IPS-18a (cell line): ENCODE data around the gene ZNF827.

Experiments used
- H3K27ac ChIP-seq: one replicate; pipeline ENCODE4 v1.5.1; 2013; ENCODE audit warnings: low read length
- H3K27me3 ChIP-seq: one replicate; pipeline ENCODE4 v1.6.1; 2013; ENCODE audit warnings: mild to moderate bottlenecking, low read length; ENCODE audit not compliant: control insufficient read depth, insufficient read depth
- H3K36me3 ChIP-seq: one replicate; pipeline ENCODE4 v1.6.1; 2013; ENCODE audit warnings: low read depth, low read length; ENCODE audit not compliant: control insufficient read depth
- H3K4me1 ChIP-seq: one replicate; pipeline ENCODE4 v1.6.1; 2013; ENCODE audit warnings: low read depth, low read length; ENCODE audit not compliant: control insufficient read depth
- H3K4me3 ChIP-seq: one replicate; pipeline ENCODE4 v1.5.1; 2013; ENCODE audit warnings: low read length
- H3K9ac ChIP-seq: one replicate; pipeline ENCODE4 v1.6.1; 2013; ENCODE audit warnings: mild to moderate bottlenecking, low read length, moderate library complexity
- H3K9me3 ChIP-seq: one replicate; pipeline ENCODE4 v1.6.1; 2013; ENCODE audit warnings: low read depth, low read length; ENCODE audit not compliant: control insufficient read depth

Gene ZNF827

DNA sequence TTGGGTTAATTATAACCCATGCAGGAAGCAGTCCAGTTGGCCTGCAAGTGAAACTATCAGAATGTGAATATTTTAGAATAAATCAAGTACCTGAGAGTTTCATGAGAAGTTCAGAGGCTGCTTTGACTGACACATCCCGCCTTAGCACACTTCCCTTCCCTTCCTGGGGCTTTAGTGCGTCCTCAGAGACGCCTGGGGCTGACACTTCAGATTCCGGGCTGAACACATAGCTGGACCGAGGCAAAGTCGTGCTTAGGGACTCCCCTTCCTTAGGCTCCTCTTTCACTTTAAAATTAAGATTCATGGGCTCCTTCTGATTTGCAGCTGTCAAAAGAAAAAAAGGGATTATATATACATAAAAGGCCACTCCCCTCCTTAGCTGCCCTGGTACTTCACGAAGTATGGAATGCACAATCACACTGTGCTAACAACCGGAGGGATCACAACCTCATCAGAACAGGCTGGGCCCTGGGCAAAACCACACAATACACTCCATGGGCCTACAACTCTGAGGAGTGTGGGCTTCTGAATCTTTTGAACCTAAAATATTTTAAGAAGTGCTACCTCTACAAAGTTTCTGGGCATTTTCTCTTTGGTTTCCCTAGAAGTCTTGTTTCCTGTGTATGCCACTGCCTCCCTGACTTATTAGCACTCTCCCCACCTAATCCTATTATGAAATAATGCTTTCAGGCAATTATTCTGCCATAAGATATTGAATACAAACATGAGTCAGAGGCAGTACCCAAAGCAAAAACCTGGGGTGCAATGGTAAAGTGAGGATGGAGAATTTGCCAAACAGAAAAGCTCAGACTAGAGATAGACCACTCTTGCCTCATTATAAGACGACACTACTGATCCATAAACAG is 68.2 kb downstream of the ZNF827 start:
- H3K4me1 ChIP-seq: peaks cover 3% of the 10 kb centered on the region
- peaks cover 7% of the 10 kb centered on the region for H3K36me3 ChIP-seq
- no peaks in the 10 kb centered on the region for H3K9me3 ChIP-seq
- no peak overlapping the region for H3K9ac ChIP-seq
- H3K27me3 ChIP-seq: no peaks in the 10 kb centered on the region
- no peak overlapping the region for H3K27ac ChIP-seq
- no peak overlapping the region for H3K4me3 ChIP-seq

GRCh38 chr4:145868637-145869409 is 69.8 kb downstream of the ZNF827 start:
- peaks cover 5% of the 10 kb centered on the region for H3K4me1 ChIP-seq
- peaks cover 7% of the 10 kb centered on the region for H3K36me3 ChIP-seq
- H3K9me3 ChIP-seq: no peaks in the 10 kb centered on the region
- H3K4me3 ChIP-seq: no peak overlapping the region
- no peak overlapping the region for H3K9ac ChIP-seq
- H3K27ac ChIP-seq: no peak overlapping the region
- H3K27me3 ChIP-seq: no peaks in the 10 kb centered on the region

- Histone ChIP-seq H3K9ac (no peak overlapping the region), H3K36me3 (peaks cover 7% of the 10 kb centered on the region), H3K4me1 (peaks cover 5% of the 10 kb centered on the region)
These were observed 71.2 kb downstream of the ZNF827 start for GRCh38 chr4:145867406-145867805.

GRCh38 chr4:145866991-145867390 is 71.6 kb downstream of the ZNF827 start:
- Histone ChIP-seq H3K9ac (no peak overlapping the region), H3K4me1 (peaks cover 9% of the 10 kb centered on the region), H3K27ac (no peak overlapping the region), H3K27me3 (no peaks in the 10 kb centered on the region), H3K4me3 (no peak overlapping the region), H3K9me3 (no peaks in the 10 kb centered on the region), H3K36me3 (peaks cover 7% of the 10 kb centered on the region)

More at GRCh38 chr4:145867406-145867805, 71.2 kb downstream of the ZNF827 start:
- no peaks in the 10 kb centered on the region for H3K9me3 ChIP-seq
- H3K4me3 ChIP-seq: no peak overlapping the region
- no peaks in the 10 kb centered on the region for H3K27me3 ChIP-seq
- H3K27ac ChIP-seq: no peak overlapping the region

GRCh38 chr4:145865274-145865941 is 73.2 kb downstream of the ZNF827 start:
- H3K4me1 ChIP-seq: peaks cover 13% of the 10 kb centered on the region
- H3K27ac ChIP-seq: no peak overlapping the region
- peaks cover 7% of the 10 kb centered on the region for H3K36me3 ChIP-seq
- no peaks in the 10 kb centered on the region for H3K9me3 ChIP-seq
- no peaks in the 10 kb centered on the region for H3K27me3 ChIP-seq
- H3K4me3 ChIP-seq: no peak overlapping the region
- no peak overlapping the region for H3K9ac ChIP-seq

GRCh38 chr4:145863191-145863590 is 75.4 kb downstream of the ZNF827 start:
- Histone ChIP-seq H3K4me3 (no peak overlapping the region), H3K27me3 (no peaks in the 10 kb centered on the region), H3K36me3 (no peaks in the 10 kb centered on the region), H3K9ac (no peak overlapping the region), H3K9me3 (no peaks in the 10 kb centered on the region), H3K27ac (no peak overlapping the region), H3K4me1 (peaks cover 13% of the 10 kb centered on the region)

- peaks cover 13% of the 10 kb centered on the region for H3K4me1 ChIP-seq
- H3K36me3 ChIP-seq: no peaks in the 10 kb centered on the region
These were observed 77.0 kb downstream of the ZNF827 start for GRCh38 chr4:145861336-145862318.

GRCh38 chr4:145860897-145861296 is 77.7 kb downstream of the ZNF827 start:
- H3K9me3 ChIP-seq: no peaks in the 10 kb centered on the region
- no peak overlapping the region for H3K4me3 ChIP-seq
- H3K36me3 ChIP-seq: no peaks in the 10 kb centered on the region
- no peaks in the 10 kb centered on the region for H3K27me3 ChIP-seq
- no peak overlapping the region for H3K9ac ChIP-seq
- H3K4me1 ChIP-seq: peaks cover 13% of the 10 kb centered on the region
- H3K27ac ChIP-seq: no peak overlapping the region

More at GRCh38 chr4:145861336-145862318, 77.0 kb downstream of the ZNF827 start:
- no peak overlapping the region for H3K4me3 ChIP-seq
- H3K27me3 ChIP-seq: no peaks in the 10 kb centered on the region
- H3K27ac ChIP-seq: no peak overlapping the region
- no peak overlapping the region for H3K9ac ChIP-seq
- H3K9me3 ChIP-seq: no peaks in the 10 kb centered on the region

DNA sequence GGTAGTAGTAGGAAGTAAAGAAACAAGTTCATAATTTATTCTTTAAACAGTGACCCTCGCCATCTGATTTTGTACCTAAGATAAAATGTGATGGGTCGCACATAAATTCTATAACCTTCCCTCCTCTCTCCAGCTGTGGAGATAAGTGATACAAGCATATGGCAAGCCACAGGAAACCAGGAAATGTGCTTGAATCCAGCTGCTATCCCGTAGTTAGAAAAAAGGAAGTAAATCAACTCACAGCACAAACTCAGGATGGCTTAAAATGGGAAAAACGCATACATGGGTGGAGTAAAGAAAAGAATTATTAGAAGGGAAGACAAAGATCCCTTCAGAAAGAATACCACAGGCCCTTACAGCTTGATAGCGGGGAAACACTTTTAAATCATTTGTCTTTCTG is 78.2 kb downstream of the ZNF827 start:
- Histone ChIP-seq H3K27ac (no peak overlapping the region), H3K4me3 (no peak overlapping the region), H3K9me3 (no peaks in the 10 kb centered on the region), H3K4me1 (peaks cover 11% of the 10 kb centered on the region), H3K36me3 (no peaks in the 10 kb centered on the region), H3K27me3 (no peaks in the 10 kb centered on the region), H3K9ac (no peak overlapping the region)

DNA sequence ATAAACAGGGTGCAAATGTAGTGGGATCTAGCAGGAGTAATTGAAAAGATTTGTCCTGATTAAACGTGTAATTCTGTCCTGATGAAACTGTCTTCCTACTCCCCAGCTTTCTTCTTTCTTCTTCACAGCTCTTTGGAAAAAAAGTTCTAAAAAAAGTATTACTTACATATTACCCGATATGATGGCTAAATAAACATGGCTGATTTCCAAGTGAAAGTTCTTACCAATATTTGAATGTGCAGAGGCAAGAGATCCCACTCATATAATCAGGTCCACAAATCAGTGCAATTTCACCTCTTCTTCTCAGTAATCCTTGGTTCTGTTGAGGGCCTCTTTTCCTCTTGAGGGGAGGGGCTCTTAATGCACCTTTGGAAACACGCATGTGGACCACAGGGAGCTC is 78.7 kb downstream of the ZNF827 start:
- peaks cover 8% of the 10 kb centered on the region for H3K4me1 ChIP-seq
- no peak overlapping the region for H3K4me3 ChIP-seq
- H3K36me3 ChIP-seq: peaks cover 1% of the 10 kb centered on the region
- no peaks in the 10 kb centered on the region for H3K27me3 ChIP-seq
- no peak overlapping the region for H3K27ac ChIP-seq
- no peaks in the 10 kb centered on the region for H3K9me3 ChIP-seq
- H3K9ac ChIP-seq: no peak overlapping the region
